ENCODE data around the gene SRP68.

DNA sequence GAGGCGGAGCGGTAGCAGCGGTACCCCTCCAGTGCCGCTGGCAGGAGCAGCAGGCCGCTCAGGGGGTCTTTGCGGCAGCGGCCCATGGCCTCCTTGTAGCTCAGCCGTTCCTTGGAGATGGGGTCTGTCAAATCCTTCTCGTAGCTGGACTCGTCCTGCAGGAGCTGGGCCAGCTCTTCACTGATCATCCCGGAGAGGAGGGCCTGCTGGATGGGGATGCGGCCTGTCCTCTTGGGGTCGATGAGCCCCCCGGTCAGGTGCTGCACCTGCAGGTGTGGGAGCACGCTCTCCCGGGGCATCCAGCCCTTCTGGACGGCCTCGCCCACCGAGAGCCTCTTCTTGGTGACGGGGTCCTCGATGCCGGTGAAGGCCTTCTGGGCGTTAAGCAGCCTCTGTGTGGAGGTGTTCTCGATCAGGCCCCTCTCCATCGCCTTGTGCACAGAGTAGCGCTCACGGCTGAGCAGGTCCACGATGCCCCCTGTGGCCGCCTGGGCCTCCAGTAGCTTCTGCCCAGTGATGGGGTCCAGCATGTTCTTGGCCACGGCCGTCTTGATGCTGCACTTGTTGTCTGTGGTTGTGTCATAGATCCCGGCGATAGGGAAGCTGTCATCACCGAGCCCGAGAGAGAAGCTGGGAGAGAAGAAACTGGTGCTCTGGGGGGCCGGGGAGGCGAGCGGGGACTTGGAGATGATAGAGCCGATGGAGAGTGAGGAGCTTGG lies 65.0 kb downstream of the SRP68 start:
- TF ChIP-seq NR2F2 (IDR thresholded peaks at IDR 0.05) (no peak), CTCF (IDR thresholded peaks at IDR 0.05; ENCODE audit: low read depth, low read length, missing input control) (no peak), MAX (IDR thresholded peaks at IDR 0.05) (no peak), YY1 (IDR thresholded peaks at IDR 0.05) (no peak), REST (IDR thresholded peaks at IDR 0.05) (no peak)
